HCT116 (cell line): ENCODE data around the gene ZNF439.

ENCODE experiments used
- EGR1 ChIP-seq: IDR thresholded peaks from 2 replicates; pipeline ENCODE4 v1.6.1; 2012; ENCODE audit warnings: low read depth
- POLR2A ChIP-seq: IDR thresholded peaks from 2 replicates; pipeline ENCODE4 v1.7.0; 2011; ENCODE audit warnings: borderline replicate concordance; ENCODE audit not compliant: insufficient read depth, insufficient read length; ENCODE audit errors: extremely low read depth
- SRF ChIP-seq: IDR thresholded peaks from 2 replicates; pipeline ENCODE4 v1.6.1; 2012; ENCODE audit warnings: low read depth
- TF ChIP-seq, protein P1 (sequence below), 3 experiments: fragments of 200-600 bp in 1 of 3; sonication (generic) in 1 of 3; IDR thresholded peaks in 2 of 3; conservative IDR thresholded peaks in 1 of 3; 2 replicates each; pipeline ENCODE4 v1.5.1; 2012 to 2017; ENCODE audit warnings: low read depth in 2 of 3, low read length in 2 of 3, antibody characterized with exemption in 1 of 3, borderline replicate concordance in 1 of 3, control low read depth in 1 of 3, mild to moderate bottlenecking in 1 of 3, mixed read lengths in 1 of 3, mixed run types in 1 of 3, moderate library complexity in 1 of 3; ENCODE audit not compliant: insufficient read depth in 1 of 3

GRCh38 chr19:11890634-11891033 lies 42.1 kb downstream of the ZNF439 start:
- TF ChIP-seq, protein P1, sequence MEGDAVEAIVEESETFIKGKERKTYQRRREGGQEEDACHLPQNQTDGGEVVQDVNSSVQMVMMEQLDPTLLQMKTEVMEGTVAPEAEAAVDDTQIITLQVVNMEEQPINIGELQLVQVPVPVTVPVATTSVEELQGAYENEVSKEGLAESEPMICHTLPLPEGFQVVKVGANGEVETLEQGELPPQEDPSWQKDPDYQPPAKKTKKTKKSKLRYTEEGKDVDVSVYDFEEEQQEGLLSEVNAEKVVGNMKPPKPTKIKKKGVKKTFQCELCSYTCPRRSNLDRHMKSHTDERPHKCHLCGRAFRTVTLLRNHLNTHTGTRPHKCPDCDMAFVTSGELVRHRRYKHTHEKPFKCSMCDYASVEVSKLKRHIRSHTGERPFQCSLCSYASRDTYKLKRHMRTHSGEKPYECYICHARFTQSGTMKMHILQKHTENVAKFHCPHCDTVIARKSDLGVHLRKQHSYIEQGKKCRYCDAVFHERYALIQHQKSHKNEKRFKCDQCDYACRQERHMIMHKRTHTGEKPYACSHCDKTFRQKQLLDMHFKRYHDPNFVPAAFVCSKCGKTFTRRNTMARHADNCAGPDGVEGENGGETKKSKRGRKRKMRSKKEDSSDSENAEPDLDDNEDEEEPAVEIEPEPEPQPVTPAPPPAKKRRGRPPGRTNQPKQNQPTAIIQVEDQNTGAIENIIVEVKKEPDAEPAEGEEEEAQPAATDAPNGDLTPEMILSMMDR (IDR thresholded peaks at IDR 0.05 in 2 of 3, conservative IDR thresholded peaks at IDR 0.05 in 1 of 3; ENCODE audit: borderline replicate concordance in 1 of 3, insufficient read depth in 1 of 3, low read depth in 2 of 3, low read length in 2 of 3) = no peak
- TF ChIP-seq POLR2A (no peak), SRF (no peak), EGR1 (no peak)
